Stimulated activated CD4-positive, alpha-beta T cell treated with anti-CD3 and anti-CD28 coated beads, TNF-alpha, amount 100 ng/mL, for 1 hour (primary cell): ENCODE data around the gene ANO7.

ENCODE experiments used
- DNase-seq, 3 donors: peaks; one replicate each; pipeline ENCODE4 v3.0.0-alpha.2; 2020; ENCODE audit warnings: low read depth in 3 of 3, low spot score in 1 of 3

ANO7 gene

DNA sequence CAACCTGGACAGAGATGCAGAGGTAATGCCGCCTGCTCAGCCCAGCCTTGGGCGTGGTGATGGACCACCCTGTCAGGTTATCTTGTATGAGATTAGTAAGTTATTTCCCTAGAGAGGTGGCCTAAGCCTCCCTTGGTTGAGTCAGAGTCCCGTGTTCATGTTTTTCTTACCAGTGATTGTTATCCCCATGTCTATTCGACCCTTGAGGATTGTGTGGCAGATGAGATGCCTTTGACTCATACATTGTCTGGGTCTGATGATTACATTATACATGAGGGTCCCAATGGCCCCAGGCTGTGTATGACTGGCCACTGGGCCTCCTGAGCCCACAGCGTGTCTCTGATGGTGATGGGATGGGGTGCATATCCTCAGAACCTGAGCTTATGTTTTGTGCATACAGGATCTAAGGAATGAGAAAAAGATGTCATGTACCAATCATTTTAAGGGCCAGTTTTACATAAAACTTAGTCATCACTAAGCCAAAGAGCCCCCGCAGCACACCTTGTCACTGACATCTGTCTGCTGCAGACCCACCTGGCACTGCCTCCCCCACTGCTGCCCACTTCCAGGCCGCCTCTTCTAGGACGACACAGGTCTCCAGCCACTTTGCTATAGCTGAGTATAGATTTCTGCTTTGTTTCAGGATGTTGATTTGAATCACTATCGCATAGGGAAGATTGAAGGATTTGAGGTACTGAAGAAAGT lies 30.5 kb upstream of the ANO7 start:
- no peak for DNase-seq

DNA sequence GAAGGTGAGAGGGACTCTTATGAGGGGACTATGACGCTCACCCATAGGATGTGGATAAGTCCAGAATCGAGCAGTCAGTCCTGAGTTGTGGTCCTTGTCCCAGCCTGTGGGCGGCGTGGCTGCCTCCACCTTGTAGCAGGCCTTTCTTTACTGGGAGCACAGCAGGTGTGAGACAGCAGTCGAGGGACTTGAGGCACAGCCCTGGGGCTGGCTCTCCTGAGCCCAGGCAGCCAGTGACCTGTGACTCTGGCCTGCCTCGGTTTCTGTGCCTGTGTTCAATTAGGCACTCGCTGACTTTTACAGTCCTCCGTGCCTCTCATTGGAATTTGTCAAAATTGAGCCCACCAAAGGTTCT lies 30.0 kb upstream of the ANO7 start:
- DNase-seq, result no peak

DNA sequence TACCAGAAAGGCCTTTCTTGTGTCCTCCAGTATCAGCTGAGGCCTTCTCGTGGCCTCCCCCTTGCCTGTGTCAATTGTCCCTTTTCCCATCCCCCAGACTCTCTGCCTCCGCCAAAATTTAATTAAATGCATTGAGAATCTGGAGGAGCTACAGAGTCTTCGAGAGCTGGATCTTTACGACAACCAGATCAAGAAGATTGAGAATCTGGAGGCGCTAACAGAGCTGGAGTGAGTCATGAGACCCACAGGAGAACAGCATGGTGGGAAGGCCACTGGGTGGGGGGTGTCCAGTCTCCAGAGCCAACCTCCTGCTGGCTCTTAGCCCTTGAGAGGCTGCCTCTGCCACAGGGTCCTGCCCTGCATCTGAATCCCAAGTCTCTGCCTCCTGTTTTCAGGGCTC lies 29.4 kb upstream of the ANO7 start:
- no peak for DNase-seq

DNA sequence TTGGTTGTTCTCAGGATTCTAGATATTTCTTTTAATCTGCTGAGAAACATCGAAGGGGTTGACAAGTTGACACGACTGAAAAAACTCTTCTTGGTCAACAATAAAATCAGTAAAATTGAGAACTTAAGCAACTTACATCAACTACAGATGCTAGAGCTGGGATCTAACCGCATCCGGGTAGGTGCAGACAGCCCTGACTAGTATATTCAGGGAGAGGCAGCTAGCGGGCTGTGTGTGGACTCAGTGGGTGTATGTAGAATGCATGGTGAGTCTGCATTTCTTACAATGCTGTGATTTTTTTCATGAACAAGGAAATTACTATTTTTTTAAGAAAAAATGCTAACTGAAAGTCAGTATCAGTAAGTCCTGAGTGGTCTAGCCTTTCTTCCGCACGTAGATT lies 28.2 kb upstream of the ANO7 start:
- no peak for DNase-seq

DNA sequence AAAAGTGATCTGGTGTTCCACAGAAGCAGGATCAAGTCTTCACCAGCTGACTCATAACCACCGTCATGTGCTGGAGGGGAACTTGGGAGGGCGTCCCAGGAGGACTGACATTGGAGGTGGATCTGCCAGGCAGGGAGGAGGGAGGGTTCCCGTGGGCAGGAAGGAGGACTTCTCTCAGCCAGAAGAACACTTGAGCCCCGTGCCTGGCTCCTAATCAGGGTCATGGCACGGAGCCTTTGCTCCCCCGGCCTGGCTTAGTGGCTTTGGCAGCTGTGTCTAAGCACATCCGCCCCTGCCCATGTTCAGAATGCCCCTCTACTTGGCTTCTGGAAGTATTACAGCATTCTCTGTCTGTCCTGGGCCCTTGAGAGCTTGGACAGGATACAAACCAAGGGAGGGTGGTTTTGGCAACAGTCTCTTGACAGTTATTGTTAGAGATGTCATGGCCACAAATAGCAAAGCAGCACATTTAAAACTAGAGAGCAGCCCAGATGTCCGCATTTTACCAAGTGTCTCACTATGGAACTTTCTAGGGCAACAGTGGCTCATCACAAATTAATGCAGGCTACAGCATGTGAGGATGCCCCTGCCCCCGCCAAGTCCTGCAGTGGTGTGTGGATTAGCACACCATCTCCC lies 26.7 kb upstream of the ANO7 start:
- no peak for DNase-seq

DNA sequence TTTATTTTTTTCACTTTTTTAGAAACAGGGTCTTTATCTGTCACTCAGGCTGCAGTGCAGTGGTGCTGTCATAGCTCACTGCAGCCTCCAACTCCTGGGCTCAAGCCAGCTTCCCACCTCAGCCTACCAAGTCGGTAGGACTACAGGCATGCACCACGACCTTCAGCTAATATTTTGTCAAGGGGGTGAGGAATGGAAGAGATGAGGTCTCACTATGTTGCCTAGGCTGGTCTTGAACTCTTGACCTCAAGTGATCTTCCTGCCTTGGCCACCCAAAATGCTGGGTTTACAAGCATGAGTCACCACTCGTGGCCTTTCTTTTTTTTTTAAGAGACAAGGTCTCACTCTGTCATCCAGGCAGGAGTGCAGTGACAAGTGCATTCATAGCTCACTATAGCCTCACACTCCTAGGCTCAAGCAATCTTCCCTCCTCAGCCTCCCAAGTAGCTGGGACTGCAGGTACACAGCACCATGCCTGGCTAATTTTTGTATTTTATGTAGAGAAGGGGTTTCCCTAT lies 24.8 kb upstream of the ANO7 start:
- DNase-seq, result no peak

DNA sequence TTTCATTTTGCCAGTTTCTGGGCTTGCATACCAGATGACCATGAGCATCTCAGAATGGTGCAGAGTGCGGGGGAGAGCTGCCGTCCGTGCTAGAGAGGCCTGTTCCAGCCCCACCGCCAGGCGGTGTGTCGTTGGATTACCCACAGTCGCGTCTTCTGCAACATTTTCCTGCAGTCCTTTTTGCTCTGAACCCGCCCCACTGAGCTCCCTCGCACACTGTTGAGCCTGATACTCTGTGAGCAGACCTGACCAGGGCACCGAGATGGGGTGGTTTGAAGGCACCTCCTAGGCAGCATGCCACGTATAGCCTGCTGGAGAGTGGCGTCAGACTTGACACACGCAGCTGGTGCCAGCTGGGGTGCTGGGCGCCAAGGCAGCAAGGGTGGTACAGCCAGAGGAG lies 20.1 kb upstream of the ANO7 start:
- no peak for DNase-seq

DNA sequence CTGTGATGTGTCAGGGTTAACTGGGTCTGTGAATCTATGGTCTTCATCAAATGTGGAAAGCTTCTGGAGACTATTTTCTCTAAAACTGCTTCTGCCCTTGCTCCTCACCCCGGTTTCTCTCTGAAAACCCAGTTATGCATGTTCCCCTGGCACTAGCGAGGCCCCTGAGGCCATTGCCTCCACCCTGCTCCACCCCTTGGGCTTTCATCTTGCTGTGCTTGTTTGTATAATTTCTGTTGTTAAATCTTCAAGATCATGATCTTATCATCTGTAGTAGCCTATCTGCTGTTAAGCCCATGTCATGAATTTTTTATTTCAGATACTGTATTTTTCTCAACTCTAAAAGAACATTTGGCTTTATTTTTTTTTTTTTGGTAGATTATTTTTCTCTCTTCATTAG lies 14.9 kb upstream of the ANO7 start:
- no peak for DNase-seq

DNA sequence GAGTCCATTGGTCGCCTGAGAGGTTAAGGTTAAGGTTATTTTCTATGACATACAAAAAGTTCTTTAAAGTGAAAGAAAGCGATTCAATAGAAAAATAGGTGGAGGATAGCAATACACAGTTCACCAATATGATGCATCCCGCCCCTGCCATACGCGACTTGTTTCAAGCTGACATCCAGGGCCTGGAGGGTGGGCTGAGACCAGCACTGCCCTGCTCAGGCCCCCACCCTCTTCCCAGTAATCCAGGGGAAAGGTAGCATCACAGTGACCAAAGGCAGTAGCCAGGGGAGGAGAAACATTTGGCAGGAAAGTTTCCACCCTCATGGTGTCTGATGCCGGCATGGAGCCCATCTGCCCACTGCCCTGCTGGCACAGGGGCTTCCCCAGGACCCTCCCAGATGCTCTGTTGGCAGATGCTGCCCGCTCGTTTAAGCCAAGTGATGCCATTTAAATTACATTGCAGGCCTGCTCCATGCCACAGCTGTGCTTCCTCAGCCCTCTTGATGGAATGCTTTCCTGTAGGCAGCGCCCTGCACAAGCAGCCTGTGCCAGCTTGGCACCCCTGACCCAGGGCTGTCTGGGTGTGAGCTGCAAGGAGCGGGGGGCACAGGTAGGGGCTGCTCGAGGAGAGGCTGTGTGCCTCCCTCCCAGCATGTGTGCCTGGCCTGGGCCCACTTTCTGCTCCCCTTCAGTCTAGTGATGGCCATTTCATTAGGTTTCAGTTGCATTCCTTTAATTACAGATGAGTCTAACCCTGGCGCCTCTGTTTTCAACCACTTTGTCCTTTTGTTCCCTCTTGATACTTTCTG lies 10.7 kb upstream of the ANO7 start:
- DNase-seq, result no peak

DNA sequence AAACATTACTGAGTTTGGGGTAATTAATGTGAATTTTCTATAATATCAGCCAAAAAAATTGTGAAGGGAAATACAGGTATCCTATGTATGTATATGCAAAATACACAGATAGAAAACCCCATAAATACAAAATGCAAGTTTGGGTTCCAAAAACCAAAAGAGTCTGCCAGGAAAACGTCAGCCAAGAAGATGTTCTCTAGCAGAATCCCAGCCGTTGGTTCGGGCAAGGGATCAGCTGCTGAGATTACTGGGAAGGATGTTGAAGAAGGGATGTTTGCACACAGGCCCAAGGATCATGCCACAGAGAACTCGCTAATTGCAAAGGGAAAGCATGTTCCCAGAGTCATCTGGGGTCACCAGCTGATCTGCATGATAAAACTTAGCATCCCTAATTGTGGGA lies 9.5 kb upstream of the ANO7 start:
- no peak for DNase-seq

DNA sequence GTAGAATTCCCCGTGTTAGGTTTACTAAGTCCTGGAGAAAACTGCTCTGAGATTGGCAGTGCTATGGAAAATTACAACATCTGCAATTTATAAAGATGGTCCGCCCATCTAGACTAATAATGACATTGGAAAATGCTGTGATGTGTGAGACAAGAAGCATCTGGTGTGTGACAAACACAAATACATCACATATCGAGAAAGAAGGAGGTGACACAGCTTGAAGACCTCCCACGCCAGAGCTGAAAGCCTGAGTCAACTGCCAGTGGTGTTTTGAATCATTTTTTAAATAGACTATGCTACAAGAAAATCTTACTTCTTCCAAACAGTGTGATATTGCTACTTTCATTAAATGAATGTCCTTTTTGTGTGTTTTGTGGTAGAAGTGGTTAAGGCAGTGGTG lies 8.6 kb upstream of the ANO7 start:
- no peak for DNase-seq

DNA sequence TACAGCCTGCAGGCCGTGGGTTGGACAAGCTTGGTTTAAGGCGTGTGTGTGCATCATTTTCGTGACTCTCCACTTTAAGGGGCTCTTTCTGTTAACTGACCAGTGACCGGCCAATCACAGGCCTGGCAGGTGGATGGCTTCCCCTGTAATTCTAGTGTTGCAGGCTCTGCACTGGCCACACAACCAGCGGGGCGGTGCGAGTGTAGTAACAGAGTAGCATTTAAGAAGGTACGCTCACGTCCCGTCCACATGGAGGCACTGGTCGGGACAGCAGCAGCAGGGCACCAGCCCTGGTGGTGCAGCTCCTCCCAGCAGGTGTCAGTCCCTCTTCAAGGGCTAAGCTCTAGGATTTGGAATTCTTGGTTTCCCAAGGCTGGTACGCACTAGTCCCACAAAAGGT lies 8.0 kb upstream of the ANO7 start:
- no peak for DNase-seq

DNA sequence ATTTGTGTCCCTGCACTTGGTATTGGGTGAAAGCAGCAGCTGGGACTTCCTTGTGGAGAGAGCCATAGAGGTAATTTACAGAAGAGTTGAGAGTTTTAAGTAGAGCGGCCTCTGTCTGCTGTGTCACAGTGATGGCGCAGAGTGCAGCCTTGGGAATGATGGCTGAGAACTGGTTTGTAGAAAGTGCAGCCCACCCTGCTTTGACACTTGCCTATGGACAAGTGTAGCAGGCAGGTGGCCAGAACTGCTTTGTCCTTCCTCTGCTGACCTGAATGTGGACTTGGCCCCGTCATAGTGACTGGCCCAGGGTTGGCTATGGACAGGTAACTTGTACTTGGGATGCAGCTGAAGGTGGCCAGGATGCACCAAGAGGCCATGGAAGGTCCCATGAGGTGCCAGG lies 6.4 kb upstream of the ANO7 start:
- DNase-seq, result no peak

DNA sequence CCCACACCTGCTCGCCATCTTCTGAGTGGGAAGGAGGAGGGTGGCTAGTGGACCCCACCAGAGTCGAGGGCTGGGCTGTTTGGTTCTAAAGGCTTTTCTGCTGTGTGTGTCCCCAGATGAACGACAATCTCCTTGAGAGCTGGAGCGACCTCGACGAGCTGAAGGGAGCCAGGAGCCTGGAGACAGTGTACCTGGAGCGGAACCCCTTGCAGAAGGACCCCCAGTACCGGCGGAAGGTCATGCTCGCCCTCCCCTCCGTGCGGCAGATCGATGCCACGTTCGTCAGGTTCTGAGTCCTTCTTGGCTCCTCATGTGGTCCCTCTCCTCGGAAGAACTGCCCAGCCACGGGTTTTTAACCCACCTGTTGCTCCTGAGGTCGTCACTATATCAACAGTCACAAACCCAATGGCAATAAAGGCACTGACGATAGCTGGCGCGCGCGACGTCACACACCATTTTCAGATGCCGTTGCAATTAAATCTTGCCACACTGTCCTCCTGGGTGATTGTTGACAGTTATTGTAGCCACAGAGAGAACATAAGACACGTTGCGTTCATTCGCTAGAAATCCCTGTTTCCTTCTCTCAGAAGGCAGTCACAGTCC lies 5.8 kb upstream of the ANO7 start:
- DNase-seq, result no peak

DNA sequence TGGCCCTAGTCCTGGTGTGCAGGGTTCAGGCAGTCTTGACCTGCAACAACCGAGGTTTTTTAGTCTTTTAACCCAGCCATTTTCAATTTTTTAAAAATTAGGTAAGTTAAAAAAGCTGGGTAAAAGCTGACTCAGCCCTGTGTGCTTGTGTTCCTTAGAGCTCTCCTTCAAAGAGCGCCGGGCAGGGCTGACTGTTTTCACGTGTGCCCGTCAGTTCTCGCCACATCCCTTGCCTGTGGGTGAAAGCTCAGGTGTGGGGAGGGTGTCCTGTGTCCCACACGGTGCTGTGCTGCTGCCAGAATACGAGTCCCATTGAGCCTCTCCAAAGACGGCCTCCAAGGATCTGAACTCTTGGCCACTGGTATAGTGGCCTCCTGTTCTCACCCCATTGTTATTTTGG lies 5.3 kb upstream of the ANO7 start:
- no peak for DNase-seq

DNA sequence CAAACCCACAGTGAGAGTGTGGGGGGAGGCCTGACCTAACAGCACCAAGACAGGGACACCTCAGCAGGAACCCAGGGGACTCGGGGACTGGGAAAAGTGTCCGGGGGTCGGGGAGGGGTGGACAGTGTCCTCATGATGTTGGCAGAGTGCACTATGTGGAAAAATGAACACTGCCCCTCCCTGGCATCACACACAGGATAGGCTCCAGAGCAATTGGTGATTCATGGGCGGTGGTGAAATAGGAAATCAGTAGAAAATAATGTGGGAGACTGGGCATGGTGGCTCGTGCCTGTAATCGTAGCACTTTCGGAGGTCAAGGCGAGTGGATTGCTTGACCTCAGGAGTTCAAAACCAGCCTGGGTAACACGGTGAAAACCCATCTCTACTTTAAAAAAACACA lies 3.6 kb upstream of the ANO7 start:
- no peak for DNase-seq

DNA sequence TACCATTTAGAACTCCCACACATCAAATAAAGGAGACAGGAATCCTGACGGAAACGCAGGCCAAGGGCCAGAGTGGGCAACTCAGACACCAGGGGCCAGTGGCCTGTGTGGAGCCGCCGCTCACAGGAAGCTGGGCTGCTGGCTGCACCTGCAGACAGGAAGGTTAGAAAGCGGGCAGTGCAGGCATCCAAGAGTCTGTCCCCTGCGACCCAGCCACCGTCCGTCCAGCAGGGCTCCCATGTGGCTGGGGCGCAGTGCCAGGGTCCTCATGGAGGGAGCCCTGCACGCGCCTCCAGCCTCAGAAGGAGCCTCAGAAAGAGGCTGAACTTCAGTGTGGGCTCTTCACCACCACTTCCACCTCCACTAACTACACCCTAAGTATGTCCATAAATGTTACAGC lies 2.5 kb upstream of the ANO7 start:
- DNase-seq, result no peak

DNA sequence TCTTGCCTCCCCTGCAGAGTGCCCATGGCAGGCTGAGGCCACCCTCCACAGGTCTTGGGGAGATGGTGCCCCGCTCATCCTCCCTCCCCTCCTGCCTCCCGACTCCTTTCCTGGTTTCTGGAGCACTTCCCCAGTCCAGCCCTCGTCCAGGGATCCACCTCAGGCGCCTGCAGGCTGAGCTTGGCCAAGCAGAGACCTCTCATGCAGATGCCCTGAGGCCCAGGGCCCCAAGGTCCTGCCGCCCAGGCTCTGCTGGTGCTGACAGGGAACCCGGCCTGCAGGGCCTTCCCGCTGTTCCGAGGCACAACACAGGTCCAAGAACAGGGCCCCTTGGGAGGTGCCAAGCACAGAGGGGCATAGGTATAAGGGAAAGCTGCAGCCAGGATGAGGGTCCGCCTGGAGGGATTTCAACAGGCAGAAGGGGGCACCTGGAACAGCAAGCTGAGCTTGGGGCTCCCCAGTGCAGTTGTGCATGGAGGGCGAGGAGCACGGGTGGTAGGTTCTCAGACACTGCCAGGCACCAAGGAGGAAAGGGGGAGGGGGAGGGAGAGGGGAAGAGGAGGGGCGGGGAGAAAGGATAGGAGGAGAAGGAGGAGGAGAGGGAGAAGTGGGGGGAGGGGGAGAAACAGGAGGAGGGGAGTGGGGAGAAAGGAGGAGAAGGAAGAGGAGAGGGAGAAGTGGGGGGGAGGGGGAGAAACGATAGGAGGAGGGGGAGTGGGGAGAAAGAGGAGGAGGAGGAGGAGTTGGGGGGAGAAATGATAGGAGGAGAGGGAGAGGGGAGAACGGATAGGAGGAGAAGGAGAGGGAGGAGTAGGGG lies 1.2 kb upstream of the ANO7 start:
- no peak for DNase-seq

DNA sequence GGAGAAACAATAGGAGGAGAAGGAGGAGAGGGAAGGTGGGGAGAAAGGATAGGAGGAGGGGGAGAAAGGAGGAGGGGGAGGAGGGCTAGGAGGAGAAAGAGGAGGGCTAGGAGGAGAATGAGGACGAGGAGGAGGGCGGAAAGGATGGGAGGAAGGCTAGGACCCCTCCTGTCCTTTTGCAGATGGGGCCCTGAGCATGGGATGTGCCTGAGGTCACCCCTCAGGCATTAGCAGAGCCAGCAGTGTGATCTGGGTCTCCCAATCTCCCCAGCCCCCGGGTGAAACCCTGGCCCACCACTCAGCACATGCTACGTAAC lies 601 bp upstream of the ANO7 start:
- DNase-seq, result no peak

DNA sequence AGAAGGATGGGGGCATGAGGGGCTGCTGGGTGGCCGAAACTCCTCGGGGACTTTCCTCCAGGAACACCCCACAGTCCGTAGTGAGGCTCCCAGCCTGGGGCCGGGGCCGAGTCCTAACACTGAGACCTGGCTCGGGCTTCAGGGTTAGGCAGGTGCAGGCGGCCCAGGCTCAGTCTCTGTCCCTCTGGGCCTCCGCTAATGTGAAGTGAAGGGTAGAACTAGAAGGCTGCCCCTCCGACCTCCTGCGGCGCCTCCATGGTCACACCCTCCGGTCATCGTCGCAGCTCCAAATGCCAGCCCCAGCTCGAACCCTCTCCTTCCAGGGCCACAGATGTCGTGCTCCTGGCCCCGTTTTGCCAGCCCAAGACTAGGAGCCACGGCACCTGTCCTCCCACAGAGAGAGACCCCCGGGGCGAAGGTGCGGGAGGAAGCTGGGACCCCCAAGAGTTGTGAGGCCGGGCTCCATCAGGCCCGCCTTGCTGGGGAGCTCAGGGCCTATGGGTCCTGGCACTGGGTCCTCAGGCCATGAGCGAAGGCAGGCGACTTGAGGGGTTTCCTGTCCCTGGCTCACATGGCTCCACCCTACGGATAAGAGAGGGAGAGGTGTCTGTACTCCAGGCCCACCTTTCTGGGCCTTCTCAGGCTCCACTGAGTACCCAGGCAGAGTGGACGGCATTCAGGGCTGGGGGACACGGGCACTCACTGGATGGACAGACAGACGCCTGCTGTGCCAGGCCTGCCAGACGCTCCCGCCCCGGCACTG lies 797 bp downstream of the ANO7 start:
- DNase-seq, result no peak

DNA sequence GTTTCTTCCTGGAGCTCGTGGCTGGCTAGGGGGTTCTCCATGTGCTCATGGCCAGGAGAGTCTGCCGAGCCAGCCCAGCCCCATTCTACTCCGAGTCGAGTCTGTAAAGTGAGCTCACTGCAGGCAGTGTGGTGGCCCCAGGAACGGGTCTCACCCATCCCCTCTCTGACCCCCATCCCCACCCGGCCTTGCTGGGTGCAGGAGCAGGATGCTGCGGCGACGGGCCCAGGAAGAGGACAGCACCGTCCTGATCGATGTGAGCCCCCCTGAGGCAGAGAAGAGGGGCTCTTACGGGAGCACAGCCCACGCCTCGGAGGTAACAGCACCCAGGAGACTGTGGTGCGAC lies 1.4 kb downstream of the ANO7 start:
- DNase-seq, result no peak
